Activated CD8-positive, alpha-beta memory T cell treated with anti-CD3 and anti-CD28 coated beads for 1 hour (primary cell): ENCODE results near the gene PRKCQ.
"Not testable (repeated sequence)": the region's sequence is repeated elsewhere in the genome, so short reads cannot be mapped to it uniquely, and the experiment has no call there.

ENCODE experiments used
- DNase-seq, 2 donors: peaks; one replicate each; pipeline ENCODE4 v3.0.0-alpha.2; 2020; ENCODE audit warnings: low read depth in 1 of 2; ENCODE audit errors: extremely low read depth in 1 of 2

PRKCQ gene

GRCh38 chr10:6463366-6463765, 116.7 kb downstream of the PRKCQ start:
- no peak for DNase-seq

- DNase-seq = no peak
Measured at GRCh38 chr10:6461961-6462360, 118.1 kb downstream of the PRKCQ start.

- no peak for DNase-seq
Measured at GRCh38 chr10:6460861-6461409, 119.1 kb downstream of the PRKCQ start.

- no peak for DNase-seq
Measured at GRCh38 chr10:6458814-6459213, 121.3 kb downstream of the PRKCQ start.

- no peak for DNase-seq
Measured at GRCh38 chr10:6457376-6457775, 122.7 kb downstream of the PRKCQ start.

- no peak for DNase-seq
Measured at GRCh38 chr10:6456067-6456466, 124.0 kb downstream of the PRKCQ start.

- DNase-seq = no peak
Measured at GRCh38 chr10:6455592-6455991, 124.5 kb downstream of the PRKCQ start.

GRCh38 chr10:6446711-6447110, 133.4 kb downstream of the PRKCQ start:
- no peak for DNase-seq

- DNase-seq = peak; percentile 24 to 37
Measured at GRCh38 chr10:6445671-6446316, 134.3 kb downstream of the PRKCQ start.

- not testable (repeated sequence) for DNase-seq
Measured at GRCh38 chr10:6439875-6440274, 140.2 kb downstream of the PRKCQ start.

GRCh38 chr10:6431861-6432260, 148.2 kb downstream of the PRKCQ start:
- no peak for DNase-seq

GRCh38 chr10:6431186-6431585, 148.9 kb downstream of the PRKCQ start:
- DNase-seq = no peak

- DNase-seq = no peak
Measured at GRCh38 chr10:6430423-6430980, 149.6 kb downstream of the PRKCQ start.

GRCh38 chr10:6427357-6427959, 152.6 kb downstream of the PRKCQ start:
- DNase-seq = no peak

GRCh38 chr10:6426317-6426716, 153.8 kb downstream of the PRKCQ start:
- DNase-seq = no peak

- DNase-seq = no peak
Measured at GRCh38 chr10:6423413-6424170, 156.5 kb downstream of the PRKCQ start.

- no peak for DNase-seq
Measured at GRCh38 chr10:6423004-6423403, 157.1 kb downstream of the PRKCQ start.

- DNase-seq = no peak
Measured at GRCh38 chr10:6418613-6419216, 161.4 kb downstream of the PRKCQ start.

GRCh38 chr10:6418167-6418566, 161.9 kb downstream of the PRKCQ start:
- DNase-seq = no peak

GRCh38 chr10:6416892-6417512, 163.1 kb downstream of the PRKCQ start:
- DNase-seq = no peak

GRCh38 chr10:6411436-6411835, 168.6 kb downstream of the PRKCQ start:
- DNase-seq = no peak
